Gastrocnemius medialis (tissue), 4 donors: Measurements from ENCODE around the gene CCSER1. TPM values are rescaled to one million over a fixed set of nuclear protein-coding genes. Genes with fewer than 3 reads are reported as not detected.

Experiments used
- ATAC-seq, 2 donors: fragments of 150-250 bp; one replicate each; pipeline ENCODE4 v1.9.1; 2016
- DNase-seq, 2 donors: peaks; one replicate each; pipeline ENCODE4 v3.0.0-alpha.2; 2019
- H3K27ac ChIP-seq, 4 donors: fragments of 200-600 bp; sonication (generic); 1 replicate in 1 of 4; 2 replicates in 3 of 4; pipeline ENCODE4 v1.5.1; 2016 to 2018; ENCODE audit warnings: mild to moderate bottlenecking in 2 of 4, moderate library complexity in 1 of 4
- H3K27me3 ChIP-seq, 3 donors: fragments of 200-600 bp; sonication (generic) in 2 of 3; 1 replicate in 1 of 3; 2 replicates in 2 of 3; pipeline versions ENCODE4 v1.5.1 to v1.6.0; 2016 to 2019; ENCODE audit warnings: mild to moderate bottlenecking in 1 of 3, moderate library complexity in 1 of 3
- H3K36me3 ChIP-seq, 2 donors: fragments of 200-600 bp; sonication (generic) in 1 of 2; one replicate each; pipeline ENCODE4 v1.5.1; 2017 to 2018
- H3K4me1 ChIP-seq, 2 donors: fragments of 200-600 bp; sonication (generic) in 1 of 2; one replicate each; pipeline ENCODE4 v1.5.1; 2016 to 2017; ENCODE audit warnings: mild to moderate bottlenecking in 2 of 2
- H3K4me3 ChIP-seq, 4 donors: fragments of 200-600 bp; sonication (generic) in 3 of 4; 1 replicate in 1 of 4; 2 replicates in 3 of 4; pipeline ENCODE4 v1.5.1; 2016 to 2019; ENCODE audit warnings: mild to moderate bottlenecking in 2 of 4
- H3K9me3 ChIP-seq, 3 donors: fragments of 200-600 bp; sonication (generic) in 2 of 3; 1 replicate in 1 of 3; 2 replicates in 2 of 3; pipeline ENCODE4 v1.5.1; 2016 to 2019
- POLR2A ChIP-seq, 2 donors: fragments of 450-650 bp; IDR thresholded peaks; one replicate each; pipeline ENCODE4 v1.6.1; 2017; ENCODE audit warnings: antibody characterized with exemption in 2 of 2, mild to moderate bottlenecking in 2 of 2, moderate library complexity in 2 of 2
- in situ Hi-C, 4 donors: fragments of 200-750 bp; cut with MboI; loops; one replicate each; pipeline versions ENCODE4 v1.15.0 to v1.8.0; 2017; ENCODE audit warnings: low sequenced_read_pairs in 4 of 4
- intact Hi-C: fragments of 100-400 bp; cut with DNase I; formaldehyde crosslinking; loops from one replicate; pipeline ENCODE4 v1.15.1; 2023; ENCODE audit warnings: low total_unique reads
- total RNA-seq, 4 donors: library from RNA; depleted of rRNA; stranded (reverse); fragments of >200 nt; gene quantifications; one replicate each; pipeline versions ENCODE4 v1.1.0 to v1.2.3, GENCODE V29; 2016
- TF ChIP-seq, protein P1 (sequence below), 5 experiments: fragments of 450-650 bp in 3 of 5; fragments of 200-600 bp in 2 of 5; sonication (generic) in 2 of 5; IDR thresholded peaks in 4 of 5; conservative IDR thresholded peaks in 1 of 5; 1 replicate in 4 of 5; 2 replicates in 1 of 5; pipeline ENCODE4 v1.5.1; 2016 to 2019; ENCODE audit warnings: antibody characterized with exemption in 5 of 5, mild to moderate bottlenecking in 3 of 5, moderate library complexity in 3 of 5

CCSER1 gene
- total RNA-seq, 4 donors from 2014 or later = 0.39 to 0.83 (median 0.63) TPM

DNA sequence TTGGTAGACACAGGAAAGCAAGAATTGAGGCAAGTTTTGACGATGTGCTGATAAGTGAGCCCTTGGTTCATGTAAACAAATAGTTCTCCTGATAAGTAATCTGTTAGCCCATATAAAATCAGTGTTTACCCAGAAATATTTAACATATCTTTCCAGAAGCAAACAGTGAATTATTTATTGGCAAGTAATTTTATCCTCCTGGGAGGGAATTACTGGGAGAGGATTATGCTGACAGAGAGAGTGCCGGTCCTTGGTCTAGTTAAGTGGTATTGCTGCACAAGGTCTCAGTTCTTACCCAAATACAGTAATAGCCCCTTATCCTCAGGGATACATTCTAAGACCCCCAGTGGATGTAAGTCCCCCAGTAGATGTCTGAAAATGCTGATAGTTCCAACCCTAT is 315.4 kb downstream of the CCSER1 start:
- Histone ChIP-seq H3K4me1 (no peaks in the 10 kb centered on the region), H3K9me3 (no peaks in the 10 kb centered on the region), H3K27ac (no peak overlapping the region), H3K36me3 (no peaks in the 10 kb centered on the region), H3K4me3 (no peak overlapping the region), H3K27me3 (no peaks in the 10 kb centered on the region)
- intact Hi-C loops (no loop called here), in situ Hi-C loops (no loop called here)
- DNase-seq (no peak), ATAC-seq (no peak)
- TF ChIP-seq, protein P1, sequence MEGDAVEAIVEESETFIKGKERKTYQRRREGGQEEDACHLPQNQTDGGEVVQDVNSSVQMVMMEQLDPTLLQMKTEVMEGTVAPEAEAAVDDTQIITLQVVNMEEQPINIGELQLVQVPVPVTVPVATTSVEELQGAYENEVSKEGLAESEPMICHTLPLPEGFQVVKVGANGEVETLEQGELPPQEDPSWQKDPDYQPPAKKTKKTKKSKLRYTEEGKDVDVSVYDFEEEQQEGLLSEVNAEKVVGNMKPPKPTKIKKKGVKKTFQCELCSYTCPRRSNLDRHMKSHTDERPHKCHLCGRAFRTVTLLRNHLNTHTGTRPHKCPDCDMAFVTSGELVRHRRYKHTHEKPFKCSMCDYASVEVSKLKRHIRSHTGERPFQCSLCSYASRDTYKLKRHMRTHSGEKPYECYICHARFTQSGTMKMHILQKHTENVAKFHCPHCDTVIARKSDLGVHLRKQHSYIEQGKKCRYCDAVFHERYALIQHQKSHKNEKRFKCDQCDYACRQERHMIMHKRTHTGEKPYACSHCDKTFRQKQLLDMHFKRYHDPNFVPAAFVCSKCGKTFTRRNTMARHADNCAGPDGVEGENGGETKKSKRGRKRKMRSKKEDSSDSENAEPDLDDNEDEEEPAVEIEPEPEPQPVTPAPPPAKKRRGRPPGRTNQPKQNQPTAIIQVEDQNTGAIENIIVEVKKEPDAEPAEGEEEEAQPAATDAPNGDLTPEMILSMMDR (IDR thresholded peaks at IDR 0.05 in 4 of 5, conservative IDR thresholded peaks at IDR 0.05 in 1 of 5) = no peak
- no peak for TF ChIP-seq POLR2A (IDR thresholded peaks at IDR 0.05)

DNA sequence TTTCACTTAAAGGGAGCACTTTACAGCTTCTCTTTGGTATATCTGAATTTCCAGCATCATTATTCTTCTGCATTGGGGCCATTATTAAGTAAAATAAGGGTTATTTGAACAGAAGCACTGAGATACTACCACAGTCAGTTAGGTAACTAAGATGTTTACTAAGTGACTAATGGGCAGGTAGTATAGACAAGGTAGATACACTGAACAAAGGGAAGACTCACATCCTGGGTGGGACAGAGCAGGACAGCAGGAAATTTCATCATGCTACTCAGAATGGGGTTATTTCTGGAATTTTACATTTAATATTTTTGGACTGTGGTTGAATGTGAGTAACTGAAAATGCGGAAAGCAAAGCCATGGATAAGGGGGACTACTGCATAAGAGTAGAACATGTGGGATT is 316.0 kb downstream of the CCSER1 start:
- intact Hi-C loops = no loop called here
- no peaks in the 10 kb centered on the region for H3K4me1 ChIP-seq
- DNase-seq = no peak
- H3K4me3 ChIP-seq = no peak overlapping the region
- no peak overlapping the region for H3K27ac ChIP-seq
- no peaks in the 10 kb centered on the region for H3K27me3 ChIP-seq
- no peak for TF ChIP-seq POLR2A (IDR thresholded peaks at IDR 0.05)
- TF ChIP-seq, protein P1 (IDR thresholded peaks at IDR 0.05 in 4 of 5, conservative IDR thresholded peaks at IDR 0.05 in 1 of 5) = no peak
- ATAC-seq = no peak
- H3K36me3 ChIP-seq = no peaks in the 10 kb centered on the region
- in situ Hi-C loops = no loop called here
- no peaks in the 10 kb centered on the region for H3K9me3 ChIP-seq

DNA sequence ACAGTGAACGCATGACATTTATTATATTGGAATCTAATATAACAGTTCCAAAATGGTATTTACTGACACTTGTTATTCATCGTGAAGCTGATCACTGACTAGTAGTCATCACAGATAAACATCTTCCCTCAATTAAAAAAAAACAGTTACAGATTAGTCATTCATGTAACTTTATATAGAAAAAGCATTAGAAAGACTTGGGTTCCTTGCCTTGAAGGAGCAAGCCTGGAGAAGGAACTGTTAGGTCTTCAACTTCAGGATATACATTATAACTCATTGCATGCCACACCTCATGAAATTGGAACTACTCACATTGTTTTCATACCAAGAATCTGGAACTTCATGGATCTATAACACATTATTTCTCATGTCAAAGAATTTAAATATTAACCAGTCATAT is 317.7 kb downstream of the CCSER1 start:
- in situ Hi-C loops (no loop called here), intact Hi-C loops (no loop called here)
- H3K9me3 ChIP-seq = no peaks in the 10 kb centered on the region
- ATAC-seq (no peak), DNase-seq (no peak)
- TF ChIP-seq, protein P1 (IDR thresholded peaks at IDR 0.05 in 4 of 5, conservative IDR thresholded peaks at IDR 0.05 in 1 of 5) = no peak
- TF ChIP-seq POLR2A (IDR thresholded peaks at IDR 0.05) = no peak
- no peaks in the 10 kb centered on the region for H3K4me1 ChIP-seq
- H3K27me3 ChIP-seq = no peaks in the 10 kb centered on the region
- no peak overlapping the region for H3K4me3 ChIP-seq
- H3K36me3 ChIP-seq = no peaks in the 10 kb centered on the region
- no peak overlapping the region for H3K27ac ChIP-seq

- no peaks in the 10 kb centered on the region for H3K27me3 ChIP-seq
- TF ChIP-seq, protein P1 (IDR thresholded peaks at IDR 0.05 in 4 of 5, conservative IDR thresholded peaks at IDR 0.05 in 1 of 5) = no peak
- no peak for TF ChIP-seq POLR2A (IDR thresholded peaks at IDR 0.05)
- no peak overlapping the region for H3K4me3 ChIP-seq
- H3K36me3 ChIP-seq = no peaks in the 10 kb centered on the region
- no peaks in the 10 kb centered on the region for H3K4me1 ChIP-seq
- intact Hi-C loops (no loop called here), in situ Hi-C loops (no loop called here)
- no peak for DNase-seq
- H3K27ac ChIP-seq = no peak overlapping the region
- no peaks in the 10 kb centered on the region for H3K9me3 ChIP-seq
- ATAC-seq = no peak
These were observed 318.2 kb downstream of the CCSER1 start for GRCh38 chr4:90445380-90445779.

DNA sequence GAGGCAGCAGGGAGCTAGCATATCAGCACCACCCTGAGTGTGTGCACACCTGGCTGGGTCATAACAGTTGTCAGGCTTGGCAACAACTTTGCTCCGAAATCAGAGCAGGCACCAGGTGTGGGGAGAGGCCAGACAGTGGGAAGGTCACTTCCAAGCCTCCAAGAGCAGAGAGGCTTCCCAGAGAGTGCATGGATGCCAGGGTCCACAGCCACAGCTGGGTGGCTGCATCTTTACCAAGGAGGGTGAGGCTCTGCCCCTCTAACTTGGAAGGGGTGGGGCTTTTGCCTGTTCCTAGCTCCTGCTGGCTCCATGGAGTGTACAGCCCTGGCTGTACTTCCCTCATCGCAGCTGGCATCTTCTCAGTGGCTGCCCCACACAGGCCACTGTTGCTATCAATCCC is 322.4 kb downstream of the CCSER1 start:
- Histone ChIP-seq H3K36me3 (no peaks in the 10 kb centered on the region), H3K27me3 (no peaks in the 10 kb centered on the region), H3K9me3 (no peaks in the 10 kb centered on the region), H3K4me3 (no peak overlapping the region), H3K27ac (no peak overlapping the region), H3K4me1 (no peaks in the 10 kb centered on the region)
- ATAC-seq (no peak), DNase-seq (no peak)
- intact Hi-C loops = no loop called here
- TF ChIP-seq POLR2A (IDR thresholded peaks at IDR 0.05) = no peak
- TF ChIP-seq, protein P1 (IDR thresholded peaks at IDR 0.05 in 4 of 5, conservative IDR thresholded peaks at IDR 0.05 in 1 of 5) = no peak
- in situ Hi-C loops = no loop called here
